ENCODE results near the gene SLC24A4. TPM values are rescaled to one million over a fixed set of nuclear protein-coding genes. Genes with fewer than 3 reads are reported as not detected.

Gene SLC24A4
- total and polyA plus RNA-seq, 2 of the 4 experiments (the other 2 are of a cell fraction) = not detected

DNA sequence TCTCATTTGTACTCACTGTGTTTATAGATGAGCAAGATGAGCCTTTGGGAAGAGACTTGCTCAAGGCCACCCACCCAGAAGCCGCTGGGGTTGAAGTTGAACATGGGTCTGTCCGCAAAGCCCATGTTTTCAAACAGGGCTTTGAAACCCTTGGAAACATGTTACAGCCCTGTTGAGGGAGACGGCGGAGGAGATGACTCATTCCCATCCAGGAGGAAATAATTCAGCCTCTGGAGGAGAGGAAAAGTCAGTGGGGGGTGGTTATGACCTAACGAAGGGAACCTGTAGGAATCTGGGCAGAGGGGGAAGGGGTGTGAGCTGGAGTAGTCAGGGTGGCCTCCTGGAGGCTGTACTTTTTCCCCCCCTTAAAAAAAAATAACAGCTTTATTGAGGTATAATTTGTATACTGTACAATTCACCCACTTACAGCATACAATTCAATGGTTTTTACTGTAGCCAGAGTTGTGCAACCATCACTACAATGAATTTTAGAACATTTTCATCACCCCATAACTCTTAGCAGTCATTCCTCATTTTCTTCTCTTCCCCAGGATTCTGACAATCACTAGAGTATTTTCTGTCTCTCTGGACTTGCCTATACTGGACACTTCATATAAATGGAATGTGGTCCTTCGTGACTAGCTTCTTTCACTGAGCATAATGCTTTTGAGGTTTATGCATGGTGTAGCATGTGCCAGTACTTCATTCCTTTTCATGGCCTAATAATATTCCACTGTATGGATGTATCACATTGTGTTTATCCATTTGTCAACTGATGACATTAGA, 188.7 kb downstream of the SLC24A4 start:
- H3K36me3 ChIP-seq (ENCODE audit: control insufficient read depth, insufficient read depth, low read length) = no peaks in the 10 kb centered on the region
- DNase-seq (peak; percentile 95), ATAC-seq (ENCODE audit: low read depth) (peak; percentile 71)
- CTCF ChIA-PET = interaction anchor here (0.6 kb wide), 2 partner anchors 123 to 423 kb away, joined by 5 to 6 read pairs; no protein-coding TSS in a partner anchor
- no TSS peak for BruUV-seq (replicated peaks)
- peak overlapping the region; percentile 95; the same call in 1 of the 2 replicates for H2AK5ac ChIP-seq (ENCODE audit: low read depth, low read length)
- no peaks in the 10 kb centered on the region for H3K27me3 ChIP-seq (ENCODE audit: control insufficient read depth, insufficient read depth, low read length)
- peak overlapping the region; percentile 90 for H3K23ac ChIP-seq (ENCODE audit: low read depth, low read length)
- peak overlapping the region; percentile 94 for H3K56ac ChIP-seq (ENCODE audit: extremely low read depth, insufficient read depth, low read length)
- H3K9me3 ChIP-seq (ENCODE audit: control insufficient read depth, insufficient read depth, low read length) = no peaks in the 10 kb centered on the region
- peak overlapping the region; percentile 70 for H4K5ac ChIP-seq (ENCODE audit: low read depth, low read length)
- intact Hi-C loops (cut with micrococcal nuclease) = loop anchor here (5.0 to 10.0 kb wide), 2 partner anchors 133 to 171 kb away; no protein-coding TSS in a partner anchor
- peak overlapping the region; percentile 33 for H3K9ac ChIP-seq (ENCODE audit: low read depth, low read length)
- peak overlapping the region; percentile 83 to 88 for H4K8ac ChIP-seq (ENCODE audit: low read depth in 2 of 2, low read length in 2 of 2)
- peak overlapping the region; percentile 90 for H2BK5ac ChIP-seq (ENCODE audit: low read depth, low read length, poor library complexity, severe bottlenecking)
- H2BK120ac ChIP-seq (ENCODE audit: low read depth, low read length) = peak overlapping the region; percentile 99
- peak overlapping the region; percentile 85 for H2AFZ ChIP-seq (replicated peaks; ENCODE audit: low read length, poor library complexity)
- H2BK15ac ChIP-seq (ENCODE audit: low read depth, low read length) = peak overlapping the region; percentile 98; the same call in 2 of the 3 replicates
- peak overlapping the region; percentile 92 for H3K27ac ChIP-seq (ENCODE audit: insufficient read depth, low read length)
- peak overlapping the region; percentile 96 for H3K4ac ChIP-seq (ENCODE audit: low read depth, low read length)
- no peaks in the 10 kb centered on the region; the same call in 1 of the 2 replicates for H4K20me1 ChIP-seq (ENCODE audit: insufficient read depth, low read length)
- peak overlapping the region; percentile 82 for H3K18ac ChIP-seq (ENCODE audit: low read depth, low read length)
- WGBS, 2 experiments (ENCODE audit: extremely low coverage in 2 of 2, insufficient read length in 1 of 2) = 8% methylated on average over 2 of the region's 6 CpGs; no CpG with 5 or more reads in 1 of the 2 experiments
- H3K4me2 ChIP-seq (ENCODE audit: low read depth, low read length) = peak overlapping the region; percentile 42
- in situ Hi-C loops (cut with MboI; ENCODE audit: low sequenced_read_pairs) = no loop called here
- peak overlapping the region; percentile 95 for H2BK20ac ChIP-seq (ENCODE audit: low read depth, low read length)
- H3K4me1 ChIP-seq (ENCODE audit: control insufficient read depth, insufficient read depth, low read length) = peaks cover 13% of the 10 kb centered on the region
- peak overlapping the region; percentile 92 for H4K91ac ChIP-seq (ENCODE audit: insufficient read depth, low read depth, low read length)
- POLR2A ChIA-PET (ENCODE audit: unreplicated experiment) = no interaction called here
- dilution Hi-C loops (cut with HindIII; ENCODE audit: low sequenced_read_pairs, unreplicated experiment) = no loop called here
- H3K9me1 ChIP-seq (ENCODE audit: insufficient read depth, low read length) = peaks cover 9% of the 10 kb centered on the region
- H3K14ac ChIP-seq (replicated peaks; ENCODE audit: low read depth, low read length) = peak overlapping the region; percentile 97
- H3K79me1 ChIP-seq (ENCODE audit: low read depth in 1 of 2, low read length in 2 of 2) = peaks cover 9 to 35% of the 10 kb centered on the region in 2 experiments; a peak in 3 of 4 replicates
- H3K4me3 ChIP-seq (ENCODE audit: insufficient read depth, low read depth, low read length) = no peak overlapping the region
- H2AK9ac ChIP-seq (replicated peaks; ENCODE audit: low read depth, low read length, poor library complexity) = peak overlapping the region; percentile 90
- peak; percentile 91 for TF ChIP-seq FOS (IDR thresholded peaks at IDR 0.05; ENCODE audit: low read depth, low read length)
- TF ChIP-seq, protein P1, sequence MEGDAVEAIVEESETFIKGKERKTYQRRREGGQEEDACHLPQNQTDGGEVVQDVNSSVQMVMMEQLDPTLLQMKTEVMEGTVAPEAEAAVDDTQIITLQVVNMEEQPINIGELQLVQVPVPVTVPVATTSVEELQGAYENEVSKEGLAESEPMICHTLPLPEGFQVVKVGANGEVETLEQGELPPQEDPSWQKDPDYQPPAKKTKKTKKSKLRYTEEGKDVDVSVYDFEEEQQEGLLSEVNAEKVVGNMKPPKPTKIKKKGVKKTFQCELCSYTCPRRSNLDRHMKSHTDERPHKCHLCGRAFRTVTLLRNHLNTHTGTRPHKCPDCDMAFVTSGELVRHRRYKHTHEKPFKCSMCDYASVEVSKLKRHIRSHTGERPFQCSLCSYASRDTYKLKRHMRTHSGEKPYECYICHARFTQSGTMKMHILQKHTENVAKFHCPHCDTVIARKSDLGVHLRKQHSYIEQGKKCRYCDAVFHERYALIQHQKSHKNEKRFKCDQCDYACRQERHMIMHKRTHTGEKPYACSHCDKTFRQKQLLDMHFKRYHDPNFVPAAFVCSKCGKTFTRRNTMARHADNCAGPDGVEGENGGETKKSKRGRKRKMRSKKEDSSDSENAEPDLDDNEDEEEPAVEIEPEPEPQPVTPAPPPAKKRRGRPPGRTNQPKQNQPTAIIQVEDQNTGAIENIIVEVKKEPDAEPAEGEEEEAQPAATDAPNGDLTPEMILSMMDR (conservative IDR thresholded peaks at IDR 0.05; ENCODE audit: low read depth, low read length) = no peak
- TF ChIP-seq, protein P2, sequence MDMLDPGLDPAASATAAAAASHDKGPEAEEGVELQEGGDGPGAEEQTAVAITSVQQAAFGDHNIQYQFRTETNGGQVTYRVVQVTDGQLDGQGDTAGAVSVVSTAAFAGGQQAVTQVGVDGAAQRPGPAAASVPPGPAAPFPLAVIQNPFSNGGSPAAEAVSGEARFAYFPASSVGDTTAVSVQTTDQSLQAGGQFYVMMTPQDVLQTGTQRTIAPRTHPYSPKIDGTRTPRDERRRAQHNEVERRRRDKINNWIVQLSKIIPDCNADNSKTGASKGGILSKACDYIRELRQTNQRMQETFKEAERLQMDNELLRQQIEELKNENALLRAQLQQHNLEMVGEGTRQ (IDR thresholded peaks at IDR 0.05; ENCODE audit: low read depth, low read length) = no peak
- TF ChIP-seq MAZ (IDR thresholded peaks at IDR 0.05; ENCODE audit: borderline replicate concordance, low read depth, low read length) = no peak
- no peak for TF ChIP-seq RFX5 (IDR thresholded peaks at IDR 0.05; ENCODE audit: low read depth, low read length)
- TF ChIP-seq CHD1 (IDR thresholded peaks at IDR 0.05; ENCODE audit: low read depth, low read length) = no peak
- TF ChIP-seq MAFK (IDR thresholded peaks at IDR 0.05; ENCODE audit: low read depth, low read length) = no peak
- TF ChIP-seq POLR2A (IDR thresholded peaks at IDR 0.05; ENCODE audit: low read depth, low read length) = no peak
- TF ChIP-seq, protein P3, sequence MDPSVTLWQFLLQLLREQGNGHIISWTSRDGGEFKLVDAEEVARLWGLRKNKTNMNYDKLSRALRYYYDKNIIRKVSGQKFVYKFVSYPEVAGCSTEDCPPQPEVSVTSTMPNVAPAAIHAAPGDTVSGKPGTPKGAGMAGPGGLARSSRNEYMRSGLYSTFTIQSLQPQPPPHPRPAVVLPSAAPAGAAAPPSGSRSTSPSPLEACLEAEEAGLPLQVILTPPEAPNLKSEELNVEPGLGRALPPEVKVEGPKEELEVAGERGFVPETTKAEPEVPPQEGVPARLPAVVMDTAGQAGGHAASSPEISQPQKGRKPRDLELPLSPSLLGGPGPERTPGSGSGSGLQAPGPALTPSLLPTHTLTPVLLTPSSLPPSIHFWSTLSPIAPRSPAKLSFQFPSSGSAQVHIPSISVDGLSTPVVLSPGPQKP (IDR thresholded peaks at IDR 0.05; ENCODE audit: borderline replicate concordance, low read depth, low read length) = no peak
- TF ChIP-seq MXI1 (IDR thresholded peaks at IDR 0.05; ENCODE audit: borderline replicate concordance, low read depth, low read length) = no peak; the same call in 1 of the 2 replicates
- no peak for TF ChIP-seq NFE2L2 (IDR thresholded peaks at IDR 0.05; ENCODE audit: low read depth, low read length)
- TF ChIP-seq RCOR1 (IDR thresholded peaks at IDR 0.05; ENCODE audit: insufficient replicate concordance, low read length) = peak; percentile 68
- peak; percentile 73; the same call in 1 of the 2 replicates for TF ChIP-seq BHLHE40 (IDR thresholded peaks at IDR 0.05; ENCODE audit: low read depth, low read length)
- peak; percentile 82 for TF ChIP-seq CEBPB (IDR thresholded peaks at IDR 0.05; ENCODE audit: low read depth, low read length)

All from IMR-90 (cell line).